Transverse colon (tissue), 4 donors: Measurements from ENCODE around the gene ZFAND5. TPM values are rescaled to one million over a fixed set of nuclear protein-coding genes. Genes with fewer than 3 reads are reported as not detected.

Source experiments
- DNase-seq: peaks from one replicate; pipeline ENCODE4 v3.0.0-alpha.2; 2019
- H3K27ac ChIP-seq, 4 donors: fragments of 200-600 bp; sonication (generic); 2 replicates each; pipeline ENCODE4 v1.5.1; 2016 to 2018; ENCODE audit warnings: inconsistent platforms in 4 of 4
- H3K27me3 ChIP-seq: fragments of 200-600 bp; sonication (generic); 2 replicates; pipeline ENCODE4 v1.5.1; 2017; ENCODE audit warnings: inconsistent platforms
- H3K36me3 ChIP-seq, 4 donors: fragments of 200-600 bp; sonication (generic); 2 replicates each; pipeline ENCODE4 v1.5.1; 2017 to 2019; ENCODE audit warnings: inconsistent platforms in 4 of 4
- H3K4me1 ChIP-seq, 4 donors: fragments of 200-600 bp; sonication (generic); 2 replicates each; pipeline ENCODE4 v1.5.1; 2017 to 2020; ENCODE audit warnings: inconsistent platforms in 4 of 4
- H3K4me3 ChIP-seq, 4 donors: fragments of 200-600 bp; sonication (generic); 1 replicate in 1 of 4; 2 replicates in 3 of 4; pipeline versions ENCODE4 v1.5.1 to v1.6.1; 2017 to 2019; ENCODE audit warnings: inconsistent platforms in 4 of 4
- H3K9me3 ChIP-seq, 2 donors: fragments of 200-600 bp; sonication (generic); 2 replicates each; pipeline ENCODE4 v1.5.1; 2017 to 2019; ENCODE audit warnings: inconsistent platforms in 2 of 2
- CTCF ChIP-seq, 5 experiments: fragments of 200-600 bp in 3 of 5; fragments of 450-650 bp in 2 of 5; sonication (generic) in 3 of 5; IDR thresholded peaks; 1 replicate in 2 of 5; 2 replicates in 3 of 5; pipeline ENCODE4 v1.5.1; 2016 to 2017; ENCODE audit warnings: antibody characterized with exemption in 5 of 5, inconsistent platforms in 3 of 5, mild to moderate bottlenecking in 2 of 5, moderate library complexity in 1 of 5
- EP300 ChIP-seq: sonication (generic); formaldehyde crosslinking; IDR thresholded peaks from one replicate; pipeline ENCODE4 v1.6.1; 2017; ENCODE audit warnings: antibody characterized with exemption, low read depth
- POLR2A ChIP-seq: fragments of 450-650 bp; IDR thresholded peaks from one replicate; pipeline ENCODE4 v1.6.1; 2016; ENCODE audit warnings: antibody characterized with exemption, mild to moderate bottlenecking, moderate library complexity
- POLR2AphosphoS5 ChIP-seq, 3 donors: sonication (generic); formaldehyde crosslinking; IDR thresholded peaks; one replicate each; pipeline ENCODE4 v1.6.1; 2016; ENCODE audit warnings: antibody characterized with exemption in 3 of 3
- WGBS, 2 donors: methylation state at CpG; one replicate each; pipeline ENCODE4 v1.1.5; 2018; ENCODE audit warnings: low coverage in 1 of 2; 5-methylcytosine and 5-hydroxymethylcytosine counted together
- in situ Hi-C, 4 donors: fragments of 200-750 bp; cut with MboI; loops; one replicate each; pipeline versions ENCODE4 v1.15.0 to v1.15.1; 2017; ENCODE audit warnings: low sequenced_read_pairs in 3 of 4, low pct_ligation_motif_present in 1 of 4, low pct_unique_long_range_greater_than_20kb in 1 of 4
- intact Hi-C: fragments of 100-400 bp; cut with DNase I; formaldehyde crosslinking; loops from one replicate; pipeline ENCODE4 v1.15.1; 2023; ENCODE audit warnings: low total_unique reads
- total RNA-seq, 4 donors: library from RNA; depleted of rRNA; stranded (reverse); fragments of >200 nt; gene quantifications; one replicate each; pipeline ENCODE4 v1.1.0, GENCODE V29; 2016

ZFAND5 gene
- total RNA-seq, 4 donors from 2014 or later: 49.0 to 190 (median 98.2) TPM

- H3K27me3 ChIP-seq: no peaks in the 10 kb centered on the region
- 30 to 33% methylated on average over 7 of the region's 7 CpGs for WGBS, 2 donors
- intact Hi-C loops: loop anchor here (10.0 kb wide), 1 partner anchor 198 kb away; no protein-coding TSS in a partner anchor
- no peaks in the 10 kb centered on the region for H3K36me3 ChIP-seq
- no peak for TF ChIP-seq EP300
- TF ChIP-seq POLR2AphosphoS5 (IDR thresholded peaks at IDR 0.05): peak in 1 of 3 donors; percentile 64
- no peak for TF ChIP-seq CTCF (IDR thresholded peaks at IDR 0.05)
- no peak for TF ChIP-seq POLR2A
- no peaks in the 10 kb centered on the region for H3K9me3 ChIP-seq
- no peak overlapping the region for H3K4me3 ChIP-seq
- H3K4me1 ChIP-seq: peaks cover 4 to 17% (median 7%) of the 10 kb centered on the region in 4 donors
- peak overlapping the region in 2 of 4 donors; percentile 6 to 52 for H3K27ac ChIP-seq
- in situ Hi-C loops: no loop called here
- no peak for DNase-seq
Observed at GRCh38 chr9:72396247-72397091, 31.5 kb upstream of the ZFAND5 start.

- DNase-seq: no peak
- no peak overlapping the region for H3K27ac ChIP-seq
- in situ Hi-C loops: no loop called here
- no peaks in the 10 kb centered on the region for H3K27me3 ChIP-seq
- H3K36me3 ChIP-seq: no peaks in the 10 kb centered on the region
- H3K4me1 ChIP-seq: peaks cover 4 to 17% (median 7%) of the 10 kb centered on the region in 4 donors
- intact Hi-C loops: loop anchor here (10.0 kb wide), 1 partner anchor 201 kb away; no protein-coding TSS in a partner anchor
- no peaks in the 10 kb centered on the region for H3K9me3 ChIP-seq
- 50 to 60% methylated on average over 2 of the region's 2 CpGs for WGBS, 2 donors
- TF ChIP-seq CTCF (IDR thresholded peaks at IDR 0.05) (no peak), POLR2AphosphoS5 (IDR thresholded peaks at IDR 0.05) (no peak), EP300 (no peak), POLR2A (no peak)
- no peak overlapping the region for H3K4me3 ChIP-seq
Observed at GRCh38 chr9:72394066-72394465, 29.1 kb upstream of the ZFAND5 start.

GRCh38 chr9:72390907-72391306 is 25.9 kb upstream of the ZFAND5 start:
- TF ChIP-seq POLR2AphosphoS5 (IDR thresholded peaks at IDR 0.05): no peak
- no peak for TF ChIP-seq EP300
- TF ChIP-seq CTCF (IDR thresholded peaks at IDR 0.05): no peak
- no peak for TF ChIP-seq POLR2A
- Histone ChIP-seq H3K9me3 (no peaks in the 10 kb centered on the region), H3K27ac (no peak overlapping the region), H3K36me3 (no peaks in the 10 kb centered on the region), H3K4me1 (peaks cover 0 to 1% (median 0%) of the 10 kb centered on the region in 4 donors), H3K4me3 (no peak overlapping the region), H3K27me3 (no peaks in the 10 kb centered on the region)
- in situ Hi-C loops: no loop called here
- 60 to 85% methylated on average over 2 of the region's 2 CpGs for WGBS, 2 donors
- intact Hi-C loops: loop anchor here (10.0 kb wide), 1 partner anchor 204 kb away; no protein-coding TSS in a partner anchor
- no peak for DNase-seq

GRCh38 chr9:72386186-72386585 is 21.2 kb upstream of the ZFAND5 start:
- no peak overlapping the region for H3K27ac ChIP-seq
- H3K36me3 ChIP-seq: no peaks in the 10 kb centered on the region
- no peaks in the 10 kb centered on the region for H3K27me3 ChIP-seq
- 82 to 100% methylated on average over 1 of the region's 1 CpG for WGBS, 2 donors
- no peak overlapping the region for H3K4me3 ChIP-seq
- H3K9me3 ChIP-seq: no peaks in the 10 kb centered on the region
- intact Hi-C loops: no loop called here
- in situ Hi-C loops: no loop called here
- TF ChIP-seq EP300: no peak
- no peak for TF ChIP-seq CTCF (IDR thresholded peaks at IDR 0.05)
- TF ChIP-seq POLR2A: no peak
- no peaks in the 10 kb centered on the region for H3K4me1 ChIP-seq
- no peak for DNase-seq
